ENCODE measurements around the gene GAREM1. TPM values are rescaled to one million over a fixed set of nuclear protein-coding genes. Genes with fewer than 3 reads are reported as not detected.

Gene GAREM1
- total RNA-seq, 4 donors from 2014 or later = 23.6 to 29.9 (median 29.1) TPM

DNA sequence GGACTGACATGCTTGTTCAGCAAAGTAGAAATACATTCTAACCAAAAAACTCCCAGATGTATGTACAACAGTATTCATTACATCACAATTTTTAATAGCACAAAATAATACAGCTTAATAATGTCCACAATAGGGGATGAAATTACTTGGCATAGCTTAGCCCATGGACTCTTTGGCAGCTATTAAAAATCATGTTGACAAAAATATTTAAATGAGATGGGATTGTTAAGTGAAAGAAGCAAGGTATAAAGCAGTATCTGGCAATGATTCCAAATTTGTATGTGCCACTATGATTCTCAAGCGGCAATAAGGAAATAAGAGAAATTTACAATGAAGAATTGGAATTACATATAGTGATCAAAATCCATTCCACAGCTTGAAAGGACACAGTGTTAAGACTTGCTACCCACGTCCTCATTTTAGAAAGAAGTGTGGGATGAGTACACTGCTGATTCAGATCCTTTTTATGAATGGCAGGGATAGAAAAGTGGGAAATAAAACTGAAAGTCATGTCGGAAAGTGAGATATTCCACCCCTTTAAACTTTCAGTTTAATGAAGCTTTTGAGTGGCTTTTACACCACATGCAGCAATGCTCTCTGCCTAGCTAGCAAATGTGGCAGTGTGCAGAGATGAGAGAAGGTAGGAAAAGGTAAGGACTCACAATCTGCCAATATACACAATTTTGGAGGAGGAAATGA, 2.4 kb downstream of the GAREM1 start:
- TF ChIP-seq POLR2A (IDR thresholded peaks at IDR 0.05) = no peak
- TF ChIP-seq, protein P1, sequence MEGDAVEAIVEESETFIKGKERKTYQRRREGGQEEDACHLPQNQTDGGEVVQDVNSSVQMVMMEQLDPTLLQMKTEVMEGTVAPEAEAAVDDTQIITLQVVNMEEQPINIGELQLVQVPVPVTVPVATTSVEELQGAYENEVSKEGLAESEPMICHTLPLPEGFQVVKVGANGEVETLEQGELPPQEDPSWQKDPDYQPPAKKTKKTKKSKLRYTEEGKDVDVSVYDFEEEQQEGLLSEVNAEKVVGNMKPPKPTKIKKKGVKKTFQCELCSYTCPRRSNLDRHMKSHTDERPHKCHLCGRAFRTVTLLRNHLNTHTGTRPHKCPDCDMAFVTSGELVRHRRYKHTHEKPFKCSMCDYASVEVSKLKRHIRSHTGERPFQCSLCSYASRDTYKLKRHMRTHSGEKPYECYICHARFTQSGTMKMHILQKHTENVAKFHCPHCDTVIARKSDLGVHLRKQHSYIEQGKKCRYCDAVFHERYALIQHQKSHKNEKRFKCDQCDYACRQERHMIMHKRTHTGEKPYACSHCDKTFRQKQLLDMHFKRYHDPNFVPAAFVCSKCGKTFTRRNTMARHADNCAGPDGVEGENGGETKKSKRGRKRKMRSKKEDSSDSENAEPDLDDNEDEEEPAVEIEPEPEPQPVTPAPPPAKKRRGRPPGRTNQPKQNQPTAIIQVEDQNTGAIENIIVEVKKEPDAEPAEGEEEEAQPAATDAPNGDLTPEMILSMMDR (IDR thresholded peaks at IDR 0.05) = no peak

DNA sequence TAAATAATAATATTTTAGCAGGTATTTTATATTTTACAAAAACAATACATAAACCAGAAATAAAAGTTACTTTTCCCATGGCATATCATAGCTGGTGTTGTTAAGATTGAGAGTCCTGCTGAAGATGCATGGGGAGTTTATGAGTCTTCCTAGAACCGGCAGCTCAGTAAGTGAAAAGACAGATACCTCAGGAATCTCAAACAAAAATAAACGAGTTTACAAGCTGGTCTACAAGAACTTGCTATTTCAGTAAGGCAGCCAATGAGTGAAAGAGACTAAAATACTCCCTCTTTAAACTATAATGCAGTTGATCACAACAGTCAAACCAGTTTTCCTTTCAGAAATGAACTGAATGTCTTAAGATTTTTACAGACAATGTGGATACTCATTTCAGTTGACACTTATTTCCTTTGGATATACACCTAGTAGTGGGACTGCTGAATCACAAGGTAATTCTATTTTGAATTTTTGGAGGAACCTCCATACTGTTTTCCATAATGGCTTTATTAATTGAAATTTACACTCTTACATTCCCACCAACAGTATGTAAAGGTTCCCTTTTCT, 8.9 kb downstream of the GAREM1 start:
- Histone ChIP-seq H3K9me3 (no peaks in the 10 kb centered on the region), H3K27me3 (no peaks in the 10 kb centered on the region), H3K4me3 (no peak overlapping the region), H3K36me3 (no peaks in the 10 kb centered on the region), H3K27ac (no peak overlapping the region), H3K4me1 (peaks cover 0 to 6% (median 0%) of the 10 kb centered on the region in 4 donors)
- TF ChIP-seq, protein P1 (IDR thresholded peaks at IDR 0.05) = no peak
- no peak for TF ChIP-seq POLR2A (IDR thresholded peaks at IDR 0.05)
- no peak for DNase-seq

More for the DNA sequence above, 2.4 kb downstream of the GAREM1 start:
- H3K27ac ChIP-seq = peak overlapping the region in 1 of 4 donors; percentile 96
- H3K27me3 ChIP-seq = no peaks in the 10 kb centered on the region
- H3K4me1 ChIP-seq = peaks cover 0 to 12% (median 2%) of the 10 kb centered on the region in 4 donors
- H3K36me3 ChIP-seq = no peaks in the 10 kb centered on the region
- peak overlapping the region in 2 of 4 donors; percentile 86 to 93 for H3K4me3 ChIP-seq
- H3K9me3 ChIP-seq = no peaks in the 10 kb centered on the region
- no peak for DNase-seq

DNA sequence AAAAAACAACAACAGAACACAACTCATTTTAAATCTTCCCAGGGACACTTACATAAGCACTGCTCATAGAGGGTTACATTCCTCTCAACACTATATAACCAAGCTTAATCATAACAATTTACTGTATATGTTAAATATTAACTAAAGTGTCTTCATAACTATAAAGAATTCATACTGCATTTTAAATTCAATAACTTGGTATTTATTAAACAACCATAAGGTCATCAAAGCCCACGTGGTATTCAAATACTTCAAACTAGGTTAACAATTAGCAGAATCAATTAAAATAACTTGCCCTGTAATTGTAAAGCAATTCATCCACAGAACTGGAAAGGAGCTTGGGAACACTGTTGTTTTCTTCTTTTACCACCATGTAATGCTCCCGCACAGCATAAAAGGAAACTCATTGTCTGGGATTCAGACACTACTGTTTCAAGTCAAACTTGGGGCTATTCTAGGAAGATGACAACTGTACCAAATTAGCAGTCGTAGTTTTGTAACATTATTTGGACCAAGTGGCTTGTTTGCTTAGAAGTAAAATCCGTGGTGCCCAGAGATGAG, 10.4 kb downstream of the GAREM1 start:
- Histone ChIP-seq H3K36me3 (no peaks in the 10 kb centered on the region), H3K4me1 (peaks cover 0 to 6% (median 0%) of the 10 kb centered on the region in 4 donors), H3K9me3 (no peaks in the 10 kb centered on the region), H3K27ac (peak overlapping the region in 1 of 4 donors; percentile 20), H3K27me3 (no peaks in the 10 kb centered on the region), H3K4me3 (peak overlapping the region in 1 of 4 donors; percentile 1)
- no peak for DNase-seq
- no peak for TF ChIP-seq POLR2A (IDR thresholded peaks at IDR 0.05)
- TF ChIP-seq, protein P1 (IDR thresholded peaks at IDR 0.05) = no peak

GRCh38 chr18:32459361-32460101, 11.2 kb downstream of the GAREM1 start:
- Histone ChIP-seq H3K9me3 (no peaks in the 10 kb centered on the region), H3K4me3 (no peak overlapping the region), H3K27me3 (no peaks in the 10 kb centered on the region), H3K36me3 (no peaks in the 10 kb centered on the region), H3K27ac (no peak overlapping the region), H3K4me1 (peaks cover 0 to 6% (median 0%) of the 10 kb centered on the region in 4 donors)
- TF ChIP-seq POLR2A (IDR thresholded peaks at IDR 0.05) = no peak
- TF ChIP-seq, protein P1 (IDR thresholded peaks at IDR 0.05) = no peak
- DNase-seq = no peak

DNA sequence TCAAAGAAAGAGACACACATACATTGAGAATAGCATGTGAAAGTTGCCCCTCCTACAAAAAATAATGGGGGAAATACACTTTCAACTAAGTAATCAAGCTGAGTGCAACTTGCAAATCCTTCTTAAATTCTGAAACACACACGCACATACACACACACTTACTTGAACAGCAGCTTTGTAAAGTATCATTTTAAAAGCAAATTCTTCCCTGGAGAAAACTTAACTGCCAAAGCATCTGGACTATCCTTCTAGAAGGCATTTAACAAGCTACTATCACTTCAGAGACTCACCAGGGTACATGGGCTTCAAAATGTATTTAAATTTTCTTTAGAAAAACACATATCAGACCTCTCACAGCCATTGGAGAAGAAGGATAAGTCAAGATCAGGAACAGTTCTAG, 15.3 kb downstream of the GAREM1 start:
- no peak for DNase-seq
- Histone ChIP-seq H3K36me3 (no peaks in the 10 kb centered on the region), H3K27ac (no peak overlapping the region), H3K4me3 (no peak overlapping the region), H3K9me3 (no peaks in the 10 kb centered on the region), H3K27me3 (no peaks in the 10 kb centered on the region), H3K4me1 (peaks cover 0 to 13% (median 0%) of the 10 kb centered on the region in 4 donors)
- TF ChIP-seq, protein P1 (IDR thresholded peaks at IDR 0.05) = no peak
- no peak for TF ChIP-seq POLR2A (IDR thresholded peaks at IDR 0.05)

Data from Peyer's patch (tissue), 4 donors.